ENCODE data around the gene RSL24D1.

DNA sequence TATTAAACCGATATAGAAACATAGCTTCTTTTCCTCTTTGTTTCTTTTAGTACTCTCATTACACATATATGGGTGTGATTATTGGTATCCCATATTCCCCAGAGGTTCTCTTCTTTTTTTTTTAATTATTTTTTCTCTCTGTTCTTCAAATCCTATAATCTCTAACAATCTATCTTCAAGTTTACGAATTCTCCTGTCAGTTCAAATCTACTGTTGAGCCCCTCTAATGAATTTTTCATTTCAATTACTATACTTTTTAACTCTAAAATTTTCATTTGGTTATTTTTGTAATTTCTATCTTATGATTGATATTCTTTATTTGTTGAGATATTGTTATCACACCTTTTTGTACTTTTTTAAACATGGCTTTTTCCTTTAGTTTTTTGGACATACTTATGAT, 64.1 kb downstream of the RSL24D1 start:
- TF ChIP-seq POLR2A (IDR thresholded peaks at IDR 0.05; ENCODE audit: low read depth, low read length) = no peak
- TF ChIP-seq, protein P1, sequence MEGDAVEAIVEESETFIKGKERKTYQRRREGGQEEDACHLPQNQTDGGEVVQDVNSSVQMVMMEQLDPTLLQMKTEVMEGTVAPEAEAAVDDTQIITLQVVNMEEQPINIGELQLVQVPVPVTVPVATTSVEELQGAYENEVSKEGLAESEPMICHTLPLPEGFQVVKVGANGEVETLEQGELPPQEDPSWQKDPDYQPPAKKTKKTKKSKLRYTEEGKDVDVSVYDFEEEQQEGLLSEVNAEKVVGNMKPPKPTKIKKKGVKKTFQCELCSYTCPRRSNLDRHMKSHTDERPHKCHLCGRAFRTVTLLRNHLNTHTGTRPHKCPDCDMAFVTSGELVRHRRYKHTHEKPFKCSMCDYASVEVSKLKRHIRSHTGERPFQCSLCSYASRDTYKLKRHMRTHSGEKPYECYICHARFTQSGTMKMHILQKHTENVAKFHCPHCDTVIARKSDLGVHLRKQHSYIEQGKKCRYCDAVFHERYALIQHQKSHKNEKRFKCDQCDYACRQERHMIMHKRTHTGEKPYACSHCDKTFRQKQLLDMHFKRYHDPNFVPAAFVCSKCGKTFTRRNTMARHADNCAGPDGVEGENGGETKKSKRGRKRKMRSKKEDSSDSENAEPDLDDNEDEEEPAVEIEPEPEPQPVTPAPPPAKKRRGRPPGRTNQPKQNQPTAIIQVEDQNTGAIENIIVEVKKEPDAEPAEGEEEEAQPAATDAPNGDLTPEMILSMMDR (conservative IDR thresholded peaks at IDR 0.05; ENCODE audit: low read depth, low read length) = no peak
- no peak for TF ChIP-seq SMC3 (IDR thresholded peaks at IDR 0.05; ENCODE audit: low read depth, low read length)

Data from IMR-90 (cell line).